T47D (cell line): ENCODE measurements around the gene SRSF7.
"Not testable (repeated sequence)": the region's sequence is repeated elsewhere in the genome, so short reads cannot be mapped to it uniquely, and the experiment has no call there.

Experiments used
- DNase-seq, 2 experiments: peaks; one replicate each; pipeline versions ENCODE4 v3.0.0 to v3.0.0-alpha.2; 2011 to 2012; ENCODE audit warnings: low read depth in 1 of 2, low spot score in 1 of 2
- JUND ChIP-seq: IDR thresholded peaks from 2 replicates; pipeline ENCODE4 v1.6.1; 2012; ENCODE audit warnings: low read depth
- in situ Hi-C: cut with HindIII; loops from 2 replicates; pipeline ENCODE4 v1.10.0; 2016; ENCODE audit warnings: low sequenced_read_pairs, low pct_unique_long_range_greater_than_20kb

SRSF7 gene

GRCh38 chr2:38748943-38749804, 2.0 kb downstream of the SRSF7 start:
- no peak for TF ChIP-seq JUND
- no peak for DNase-seq
- in situ Hi-C loops = no loop called here

GRCh38 chr2:38748391-38748790, 2.8 kb downstream of the SRSF7 start:
- no peak for DNase-seq
- in situ Hi-C loops = no loop called here
- no peak for TF ChIP-seq JUND

- in situ Hi-C loops = no loop called here
- no peak for DNase-seq
- no peak for TF ChIP-seq JUND
These were observed 3.3 kb downstream of the SRSF7 start for GRCh38 chr2:38747819-38748218.

DNA sequence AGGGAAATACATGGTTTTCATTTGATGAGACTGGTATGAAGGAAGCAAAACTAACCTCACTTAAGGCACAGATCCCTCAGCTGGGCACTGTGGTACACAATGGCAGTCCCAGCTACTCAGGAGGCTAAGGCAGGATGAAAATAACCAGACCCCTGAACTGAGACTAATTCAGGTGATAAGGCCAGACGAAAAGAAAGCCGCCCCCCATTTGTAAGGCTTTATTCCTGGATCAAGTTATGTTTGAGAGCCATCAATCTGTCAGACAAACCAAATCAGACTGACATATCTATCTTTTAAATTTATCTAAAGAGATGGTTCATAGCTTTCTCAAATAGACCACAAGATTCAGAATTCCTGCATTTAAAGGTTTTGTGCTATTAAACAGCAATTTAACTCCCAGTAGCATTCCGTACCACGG, 4.1 kb downstream of the SRSF7 start:
- no peak for DNase-seq
- no peak for TF ChIP-seq JUND
- in situ Hi-C loops = no loop called here

- no peak for TF ChIP-seq JUND
- no peak for DNase-seq
- in situ Hi-C loops = no loop called here
These were observed 5.9 kb downstream of the SRSF7 start for GRCh38 chr2:38745267-38745666.

GRCh38 chr2:38744399-38744780, 6.8 kb downstream of the SRSF7 start:
- in situ Hi-C loops = no loop called here
- no peak for TF ChIP-seq JUND
- no peak for DNase-seq

- no peak for TF ChIP-seq JUND
- no peak for DNase-seq
- in situ Hi-C loops = no loop called here
These were observed 7.3 kb downstream of the SRSF7 start for GRCh38 chr2:38743672-38744398.

GRCh38 chr2:38742797-38743559, 8.2 kb downstream of the SRSF7 start:
- in situ Hi-C loops = no loop called here
- no peak for TF ChIP-seq JUND
- no peak for DNase-seq

- DNase-seq = peak in 1 of 2 experiments; percentile 26
- TF ChIP-seq JUND = no peak
- in situ Hi-C loops = no loop called here
These were observed 10.1 kb downstream of the SRSF7 start for GRCh38 chr2:38740851-38741731.

DNA sequence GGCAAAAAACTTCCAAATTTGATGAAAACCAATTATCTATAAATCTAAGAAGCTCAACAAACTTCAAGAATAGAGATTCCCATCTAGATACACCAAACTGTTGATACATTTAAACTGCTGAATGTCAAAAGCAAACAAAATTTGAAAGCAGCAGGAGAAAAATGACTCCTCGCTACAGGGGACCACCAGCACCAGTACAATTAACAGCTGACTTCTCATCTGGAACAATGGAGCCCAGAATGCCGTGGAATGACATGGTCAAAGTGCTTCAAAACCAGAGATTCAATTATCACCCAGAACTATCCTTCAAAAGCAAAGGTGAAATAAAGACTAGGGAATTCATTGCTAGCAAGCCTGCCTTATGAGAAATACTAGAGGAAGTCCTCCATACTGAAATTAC, 11.6 kb downstream of the SRSF7 start:
- DNase-seq = no peak
- in situ Hi-C loops = no loop called here
- TF ChIP-seq JUND = no peak

GRCh38 chr2:38737925-38738324, 13.2 kb downstream of the SRSF7 start:
- no peak for DNase-seq
- no peak for TF ChIP-seq JUND
- in situ Hi-C loops = no loop called here

- in situ Hi-C loops, DNase-seq: not testable (repeated sequence)
These were observed 14.0 kb downstream of the SRSF7 start for GRCh38 chr2:38737000-38737698.
